HG03439 (cell line): ENCODE data around the gene LGMN.
"Not testable (repeated sequence)": the region's sequence is repeated elsewhere in the genome, so short reads cannot be mapped to it uniquely, and the experiment has no call there.

Experiments used
- ATAC-seq: cut with Tn5 transposase; IDR thresholded peaks from one replicate; pipeline ENCODE4 v1.9.1; 2021; ENCODE audit warnings: mild to moderate bottlenecking, moderate library complexity; ENCODE audit not compliant: unreplicated experiment

The LGMN gene

DNA sequence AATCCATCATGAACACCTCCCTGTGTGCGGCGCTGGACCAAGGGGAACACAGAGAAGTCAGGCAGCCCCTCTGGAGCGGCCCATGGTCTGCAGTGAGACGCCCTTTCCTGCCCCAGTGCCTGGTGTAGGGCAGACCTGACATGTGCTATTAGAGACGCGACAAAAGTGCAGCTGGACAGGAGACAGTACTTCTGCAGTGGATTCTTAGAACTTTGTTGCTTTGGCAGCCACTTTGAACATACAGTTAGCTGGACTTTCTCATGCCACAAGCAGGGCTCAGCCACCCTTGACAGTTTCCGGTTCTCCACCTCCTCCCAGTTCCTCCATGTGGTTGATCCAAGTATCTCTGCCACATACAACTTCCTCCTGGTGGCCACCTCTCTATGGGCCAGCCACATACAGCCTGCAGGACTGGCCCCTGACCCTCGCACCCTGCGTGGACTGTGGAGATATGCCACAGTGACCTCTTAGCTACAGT lies 45.9 kb downstream of the LGMN start:
- no peak for ATAC-seq

DNA sequence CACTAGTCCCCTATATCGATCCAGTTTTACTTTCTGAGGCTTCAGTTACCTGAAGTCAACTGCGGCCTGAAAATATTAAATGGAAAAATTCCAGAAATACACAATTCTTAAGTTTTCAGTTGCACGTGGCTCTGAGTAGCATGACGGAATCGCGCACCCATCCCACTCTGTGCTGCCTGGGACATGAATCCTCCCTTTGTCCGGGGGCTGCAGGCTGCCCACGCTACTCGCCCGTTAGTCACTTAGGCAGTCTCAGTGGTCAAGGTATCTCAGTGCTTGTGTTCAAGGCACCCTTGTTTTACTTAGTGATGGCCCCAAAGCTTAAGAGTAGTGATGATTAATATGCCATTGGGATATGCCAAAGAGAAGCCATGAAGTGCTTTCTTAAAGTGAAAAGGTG lies 46.6 kb downstream of the LGMN start:
- ATAC-seq, result no peak

DNA sequence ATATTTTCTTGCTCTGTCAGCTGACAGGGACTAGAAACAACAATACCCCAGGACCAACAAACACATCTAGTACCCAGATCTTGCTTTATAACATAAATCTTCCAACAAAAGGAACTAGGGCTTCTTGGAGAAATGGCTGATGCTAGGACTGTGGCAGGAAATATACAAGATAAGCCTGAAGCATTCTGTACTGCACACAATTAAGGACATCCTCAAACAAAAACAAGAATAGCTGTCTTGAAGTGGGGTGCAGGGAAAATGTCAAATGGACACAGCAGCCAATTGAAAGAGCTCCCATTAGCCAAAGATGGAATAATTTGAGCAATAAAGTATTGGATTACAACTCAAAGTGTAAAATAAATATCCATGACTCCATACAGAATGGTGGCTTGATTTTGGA lies 50.0 kb downstream of the LGMN start:
- ATAC-seq, result no peak

DNA sequence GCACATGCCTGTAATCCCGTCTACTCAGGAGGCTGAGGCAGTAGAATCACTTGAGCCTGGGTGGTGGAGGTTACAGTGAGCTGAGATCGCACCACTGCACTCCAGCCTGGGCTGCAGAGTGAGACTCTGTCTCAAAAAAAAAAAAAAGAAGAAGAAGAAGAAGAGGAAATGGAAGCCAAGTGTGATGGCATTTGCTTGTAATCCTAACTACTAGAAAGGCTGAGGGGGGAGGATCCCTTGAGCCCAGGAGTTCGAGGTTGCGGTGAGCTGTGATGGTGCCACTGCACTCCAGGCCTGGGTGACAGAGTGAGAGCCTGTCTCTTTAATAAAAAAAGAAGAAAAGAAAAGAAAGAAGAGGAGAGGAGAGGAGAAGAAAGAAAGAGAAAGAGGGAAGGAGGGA lies 52.1 kb downstream of the LGMN start:
- no peak for ATAC-seq

DNA sequence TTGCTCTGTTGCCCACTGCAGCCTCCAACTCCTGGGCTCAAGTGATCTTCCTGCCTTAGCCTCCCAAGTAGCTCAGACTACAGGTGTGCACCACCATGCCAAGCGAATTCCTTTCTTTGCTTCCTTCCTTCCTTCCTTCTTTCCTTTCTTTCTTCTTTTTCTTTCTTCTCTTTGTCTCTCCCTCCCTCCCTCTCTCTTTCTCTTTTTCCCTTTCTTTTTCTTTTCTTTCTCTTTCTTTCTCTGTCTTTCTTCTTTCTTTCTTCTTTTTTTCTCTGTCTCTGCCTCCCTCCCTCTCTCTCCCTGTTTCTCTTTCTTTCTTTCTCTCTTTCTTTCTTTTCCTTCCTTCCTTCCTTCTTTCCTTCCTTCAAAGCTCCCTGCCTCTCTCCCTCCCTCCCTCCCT lies 52.9 kb downstream of the LGMN start:
- no peak for ATAC-seq

- ATAC-seq, result no peak
Measured at GRCh38 chr14:92694807-92695206, 53.6 kb downstream of the LGMN start.

- no peak for ATAC-seq
Measured at GRCh38 chr14:92693998-92694795, 54.2 kb downstream of the LGMN start.

DNA sequence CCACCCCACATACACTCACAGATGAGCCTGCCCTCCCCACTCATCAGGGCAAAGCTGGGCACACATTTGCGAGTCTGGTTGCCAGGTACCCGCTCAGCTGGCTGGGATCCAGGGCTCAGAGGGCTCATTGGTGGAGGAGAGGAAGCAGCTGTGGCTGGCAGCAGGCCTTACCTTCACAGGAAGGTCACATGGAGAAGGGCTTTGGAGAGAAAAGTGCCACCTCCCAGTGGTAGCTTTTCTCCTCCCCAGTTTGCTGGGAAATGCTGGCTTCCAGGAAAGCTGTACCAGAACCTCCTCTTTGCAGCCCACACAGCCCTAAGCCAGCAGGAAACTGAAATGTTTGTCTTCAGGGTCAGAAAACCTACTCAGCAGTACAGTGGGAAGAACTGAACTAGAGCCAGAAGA lies 55.6 kb downstream of the LGMN start:
- no peak for ATAC-seq

DNA sequence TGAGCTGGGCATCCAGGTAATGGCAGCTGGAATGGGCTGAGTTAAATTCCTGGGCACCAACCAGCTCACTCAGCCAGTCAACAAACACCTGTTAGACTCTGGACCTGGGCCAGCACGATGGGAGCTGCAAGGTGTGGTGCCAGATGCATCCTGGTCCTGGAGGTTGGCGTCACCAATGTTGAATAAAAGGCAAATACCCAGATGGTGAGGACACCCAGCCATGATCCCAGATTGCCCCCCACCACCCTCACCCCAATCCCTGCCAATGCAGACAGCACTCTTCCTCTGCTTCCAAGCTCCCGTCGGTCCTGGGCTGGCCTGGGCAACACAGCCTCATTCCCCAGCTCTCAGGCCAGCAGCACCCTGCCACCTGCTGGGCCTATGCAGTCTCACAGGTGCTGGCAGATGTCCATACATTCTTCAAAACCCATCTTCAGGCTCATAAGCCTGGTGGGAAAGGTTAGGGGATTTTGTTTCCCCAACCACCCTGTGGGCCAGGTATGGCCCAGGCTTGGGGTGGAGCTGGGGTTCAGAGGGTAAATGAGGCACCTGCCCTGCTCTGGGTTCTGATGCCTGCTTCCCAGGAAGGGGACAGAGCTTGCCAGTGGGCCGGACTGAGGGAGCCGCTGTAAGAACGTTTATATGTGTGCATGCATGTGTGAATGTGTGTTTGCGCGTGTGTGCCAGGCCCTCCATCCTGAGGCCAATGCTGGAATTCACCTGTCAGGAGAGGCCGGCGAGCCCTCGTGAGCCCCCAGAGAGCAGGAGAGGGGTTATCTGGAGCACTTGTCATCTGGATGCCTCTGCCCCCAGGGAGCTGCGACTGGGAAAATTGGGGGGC lies 58.0 kb downstream of the LGMN start:
- no peak for ATAC-seq

DNA sequence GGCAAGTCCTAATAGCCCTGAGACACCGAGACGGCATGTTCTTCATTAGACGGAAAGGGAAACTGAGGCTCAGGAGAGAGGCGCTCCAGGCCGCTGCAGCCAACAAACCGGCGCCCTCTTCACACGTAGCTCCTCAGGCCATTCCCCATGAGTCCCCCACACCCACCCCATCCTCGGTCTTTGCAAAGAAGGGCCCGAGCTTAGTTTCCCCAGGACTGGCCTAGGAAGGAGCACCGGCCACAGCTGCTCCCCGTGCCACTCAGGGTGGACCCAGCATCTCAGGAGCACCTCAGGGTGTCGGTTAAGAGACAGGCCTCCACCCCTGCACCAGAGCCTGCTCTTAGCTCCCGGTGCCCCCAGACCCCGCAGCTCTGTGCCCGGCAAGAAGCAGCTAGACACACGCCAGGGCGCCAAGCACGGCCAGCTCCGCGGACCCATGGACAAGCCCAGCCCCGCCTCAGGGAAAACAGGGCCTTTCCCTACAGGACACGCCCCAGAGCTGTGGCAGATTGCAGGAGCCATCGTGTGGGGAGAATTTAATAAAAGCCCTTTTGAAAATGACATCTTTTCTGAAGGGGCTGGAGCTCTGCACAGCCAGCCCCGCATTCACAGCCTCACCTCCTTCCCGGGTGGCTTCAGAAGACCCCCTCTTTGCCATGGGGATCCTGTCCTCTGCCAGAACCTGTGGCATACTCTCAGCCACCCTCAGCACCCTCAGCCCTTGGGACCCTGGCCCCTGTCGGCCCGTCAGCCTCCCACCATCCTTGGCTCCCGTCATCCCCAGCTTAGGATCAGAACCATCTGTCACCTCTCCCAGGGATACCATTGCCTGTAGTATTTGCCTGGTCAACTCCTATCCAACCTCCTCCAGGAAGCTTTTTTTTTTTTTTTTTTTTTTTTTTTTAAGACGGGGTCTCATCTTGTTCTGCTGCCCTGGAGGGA lies 59.7 kb downstream of the LGMN start:
- ATAC-seq, result no peak

GRCh38 chr14:92687681-92688433 lies 60.6 kb downstream of the LGMN start:
- ATAC-seq, result no peak

GRCh38 chr14:92686900-92687427 lies 61.5 kb downstream of the LGMN start:
- peak; percentile 53 for ATAC-seq

- no peak for ATAC-seq
Measured at GRCh38 chr14:92686411-92686899, 62.0 kb downstream of the LGMN start.

- ATAC-seq, result no peak
Measured at GRCh38 chr14:92685784-92686355, 62.6 kb downstream of the LGMN start.

- no peak for ATAC-seq
Measured at GRCh38 chr14:92684801-92685560, 63.4 kb downstream of the LGMN start.

GRCh38 chr14:92683041-92683440 lies 65.4 kb downstream of the LGMN start:
- no peak for ATAC-seq

GRCh38 chr14:92680781-92681650 lies 67.4 kb downstream of the LGMN start:
- no peak for ATAC-seq

- ATAC-seq, result not testable (repeated sequence)
Measured at GRCh38 chr14:92680330-92680729, 68.1 kb downstream of the LGMN start.
